Mononuclear cell (primary cell): ENCODE results near the gene PTPRM. TPM values are rescaled to one million over a fixed set of nuclear protein-coding genes. Genes with fewer than 3 reads are reported as not detected.

Experiments
- H3K27me3 ChIP-seq: 2 replicates; pipeline ENCODE4 v1.6.0; 2011; ENCODE audit warnings: low read length, control low read depth; ENCODE audit not compliant: insufficient read depth
- H3K4me1 ChIP-seq: 2 replicates; pipeline ENCODE4 v1.5.1; 2011; ENCODE audit warnings: mild to moderate bottlenecking, low read length, control low read depth; ENCODE audit not compliant: insufficient read depth
- H3K4me3 ChIP-seq: 2 replicates; pipeline ENCODE4 v1.5.1; 2011; ENCODE audit warnings: mild to moderate bottlenecking, low read length, moderate library complexity
- H3K9me3 ChIP-seq: 2 replicates; pipeline ENCODE4 v1.5.1; 2011; ENCODE audit warnings: low read depth, mild to moderate bottlenecking, control low read depth, low read length
- total RNA-seq: library from RNA; depleted of rRNA; stranded (reverse); fragments of >200 nt; gene quantifications from one replicate; pipeline ENCODE4 v1.2.3, GENCODE V29; 2012

The PTPRM gene
- total RNA-seq, 1 donor, result 8.0 TPM

- Histone ChIP-seq H3K9me3 (no peaks in the 10 kb centered on the region), H3K4me1 (no peaks in the 10 kb centered on the region), H3K27me3 (no peaks in the 10 kb centered on the region), H3K4me3 (no peak overlapping the region)
Measured at GRCh38 chr18:7603259-7604000, 36.3 kb downstream of the PTPRM start.

- Histone ChIP-seq H3K27me3 (no peaks in the 10 kb centered on the region), H3K4me1 (no peaks in the 10 kb centered on the region), H3K9me3 (no peaks in the 10 kb centered on the region), H3K4me3 (no peak overlapping the region)
Measured at GRCh38 chr18:7604361-7604760, 37.2 kb downstream of the PTPRM start.

GRCh38 chr18:7605705-7606104 lies 38.6 kb downstream of the PTPRM start:
- Histone ChIP-seq H3K4me3 (no peak overlapping the region), H3K4me1 (no peaks in the 10 kb centered on the region), H3K9me3 (no peaks in the 10 kb centered on the region), H3K27me3 (no peaks in the 10 kb centered on the region)

- Histone ChIP-seq H3K4me3 (no peak overlapping the region), H3K9me3 (no peaks in the 10 kb centered on the region), H3K27me3 (no peaks in the 10 kb centered on the region), H3K4me1 (no peaks in the 10 kb centered on the region)
Measured at GRCh38 chr18:7607540-7608173, 40.5 kb downstream of the PTPRM start.

GRCh38 chr18:7608174-7608550 lies 41.0 kb downstream of the PTPRM start:
- Histone ChIP-seq H3K27me3 (no peaks in the 10 kb centered on the region), H3K9me3 (no peaks in the 10 kb centered on the region), H3K4me3 (no peak overlapping the region), H3K4me1 (no peaks in the 10 kb centered on the region)

- H3K4me1 ChIP-seq, result no peaks in the 10 kb centered on the region
- no peaks in the 10 kb centered on the region for H3K27me3 ChIP-seq
- no peak overlapping the region for H3K4me3 ChIP-seq
- H3K9me3 ChIP-seq, result no peaks in the 10 kb centered on the region
Measured at GRCh38 chr18:7608781-7609201, 41.7 kb downstream of the PTPRM start.

GRCh38 chr18:7609617-7610016 lies 42.5 kb downstream of the PTPRM start:
- no peaks in the 10 kb centered on the region for H3K4me1 ChIP-seq
- no peak overlapping the region for H3K4me3 ChIP-seq
- H3K9me3 ChIP-seq, result no peaks in the 10 kb centered on the region
- H3K27me3 ChIP-seq, result no peaks in the 10 kb centered on the region

GRCh38 chr18:7614042-7614441 lies 46.9 kb downstream of the PTPRM start:
- Histone ChIP-seq H3K9me3 (no peaks in the 10 kb centered on the region), H3K4me3 (no peak overlapping the region), H3K4me1 (no peaks in the 10 kb centered on the region), H3K27me3 (no peaks in the 10 kb centered on the region)

- Histone ChIP-seq H3K27me3 (no peaks in the 10 kb centered on the region), H3K9me3 (no peaks in the 10 kb centered on the region), H3K4me1 (no peaks in the 10 kb centered on the region)
Measured at GRCh38 chr18:7615840-7616239, 48.7 kb downstream of the PTPRM start.

GRCh38 chr18:7616661-7617060 lies 49.5 kb downstream of the PTPRM start:
- H3K4me1 ChIP-seq, result no peaks in the 10 kb centered on the region
- no peaks in the 10 kb centered on the region for H3K27me3 ChIP-seq
- no peak overlapping the region for H3K4me3 ChIP-seq
- H3K9me3 ChIP-seq, result no peaks in the 10 kb centered on the region

More at GRCh38 chr18:7615840-7616239, 48.7 kb downstream of the PTPRM start:
- no peak overlapping the region for H3K4me3 ChIP-seq

- H3K27me3 ChIP-seq, result no peaks in the 10 kb centered on the region
- H3K4me3 ChIP-seq, result no peak overlapping the region
Measured at GRCh38 chr18:7617738-7618422, 50.8 kb downstream of the PTPRM start.

GRCh38 chr18:7618891-7619442 lies 51.9 kb downstream of the PTPRM start:
- no peaks in the 10 kb centered on the region for H3K9me3 ChIP-seq
- H3K27me3 ChIP-seq, result no peaks in the 10 kb centered on the region
- H3K4me3 ChIP-seq, result no peak overlapping the region
- H3K4me1 ChIP-seq, result no peaks in the 10 kb centered on the region

More at GRCh38 chr18:7617738-7618422, 50.8 kb downstream of the PTPRM start:
- Histone ChIP-seq H3K9me3 (no peaks in the 10 kb centered on the region), H3K4me1 (no peaks in the 10 kb centered on the region)

- Histone ChIP-seq H3K4me3 (no peak overlapping the region), H3K4me1 (no peaks in the 10 kb centered on the region), H3K27me3 (no peaks in the 10 kb centered on the region), H3K9me3 (no peaks in the 10 kb centered on the region)
Measured at GRCh38 chr18:7619676-7620075, 52.6 kb downstream of the PTPRM start.

- H3K4me1 ChIP-seq, result no peaks in the 10 kb centered on the region
- no peak overlapping the region for H3K4me3 ChIP-seq
- H3K9me3 ChIP-seq, result no peaks in the 10 kb centered on the region
- no peaks in the 10 kb centered on the region for H3K27me3 ChIP-seq
Measured at GRCh38 chr18:7622721-7623120, 55.6 kb downstream of the PTPRM start.

GRCh38 chr18:7623681-7624080 lies 56.6 kb downstream of the PTPRM start:
- no peaks in the 10 kb centered on the region for H3K4me1 ChIP-seq
- H3K9me3 ChIP-seq, result no peaks in the 10 kb centered on the region
- no peaks in the 10 kb centered on the region for H3K27me3 ChIP-seq
- H3K4me3 ChIP-seq, result no peak overlapping the region
